K562 (cell line): ENCODE results near the gene TMEM38B. TPM values are rescaled to one million over a fixed set of nuclear protein-coding genes. Genes with fewer than 3 reads are reported as not detected.

Experiments used
- ASH1L ChIP-seq: fragments of 450-650 bp; IDR thresholded peaks from 2 replicates; pipeline ENCODE4 v1.6.1; 2018; ENCODE audit warnings: borderline replicate concordance, mild to moderate bottlenecking, low read depth; ENCODE audit not compliant: partially characterized antibody
- ATF7 ChIP-seq: fragments of 450-650 bp; IDR thresholded peaks from 2 replicates; pipeline ENCODE4 v1.7.1; 2014; ENCODE audit warnings: mild to moderate bottlenecking, moderate library complexity
- BHLHE40 ChIP-seq: IDR thresholded peaks from 2 replicates; pipeline ENCODE4 v1.6.1; 2011; ENCODE audit warnings: low read length, improper control_type of control experiment
- BRCA1 ChIP-seq, 2 experiments: fragments of 450-650 bp in 1 of 2; sonication (generic) in 1 of 2; formaldehyde crosslinking in 1 of 2; IDR thresholded peaks; 2 replicates each; pipeline versions ENCODE4 v1.5.0 to v1.6.1; 2017 to 2020; ENCODE audit warnings: mild to moderate bottlenecking in 1 of 2, missing genetic modification reagents in 1 of 2
- CBX3 ChIP-seq, 2 experiments: IDR thresholded peaks; 1 replicate in 1 of 2; 2 replicates in 1 of 2; pipeline ENCODE4 v1.6.1; 2012; ENCODE audit warnings: inconsistent platforms in 2 of 2, low read length in 2 of 2, borderline replicate concordance in 1 of 2, control low read depth in 1 of 2
- CEBPG ChIP-seq, 3 experiments: fragments of 200-800 bp in 1 of 3; sonication (Bioruptor generic) in 1 of 3; sonication (generic) in 1 of 3; formaldehyde crosslinking in 1 of 3; IDR thresholded peaks in 2 of 3; conservative IDR thresholded peaks in 1 of 3; 2 replicates each; pipeline versions ENCODE4 v1.6.1 to v1.8.0; 2016 to 2022; ENCODE audit warnings: missing compliant biosample characterization in 2 of 3, missing genetic modification characterization in 2 of 3, mild to moderate bottlenecking in 1 of 3, missing genetic modification reagents in 1 of 3
- CHD4 ChIP-seq: fragments of 200-600 bp; sonication (generic); IDR thresholded peaks from 3 replicates; pipeline ENCODE4 v1.6.1; 2012; ENCODE audit warnings: low read depth, mild to moderate bottlenecking, mixed read lengths, low read length, inconsistent platforms; ENCODE audit not compliant: insufficient read depth, insufficient replicate concordance, poor library complexity, severe bottlenecking
- E2F1 ChIP-seq: sonication (generic); formaldehyde crosslinking; IDR thresholded peaks from 2 replicates; pipeline ENCODE4 v1.8.1; 2023; ENCODE audit warnings: mild to moderate bottlenecking, missing genetic modification reagents, moderate library complexity
- ESRRA ChIP-seq: fragments of 450-650 bp; IDR thresholded peaks from 2 replicates; pipeline ENCODE4 v1.6.1; 2014; ENCODE audit warnings: low read depth, mild to moderate bottlenecking, moderate library complexity, borderline replicate concordance
- GABPB2 ChIP-seq: fragments of 250-450 bp; sonication (Bioruptor Pico); conservative IDR thresholded peaks from 2 replicates; pipeline ENCODE4 v1.5.1; 2021; ENCODE audit warnings: mild to moderate bottlenecking
- HNRNPLL ChIP-seq: fragments of 200-400 bp; formaldehyde crosslinking; IDR thresholded peaks from 2 replicates; pipeline ENCODE4 v1.6.1; 2017; ENCODE audit warnings: low read length, low read depth, mild to moderate bottlenecking; ENCODE audit not compliant: poor library complexity, severe bottlenecking
- JUND ChIP-seq, 2 experiments: IDR thresholded peaks; 2 replicates in 1 of 2; 3 replicates in 1 of 2; pipeline ENCODE4 v1.6.1; 2011; ENCODE audit warnings: borderline replicate concordance in 2 of 2, low read depth in 2 of 2, low read length in 2 of 2, improper control_type of control experiment in 1 of 2, missing biosample characterization in 1 of 2, missing genetic modification characterization in 1 of 2, missing genetic modification reagents in 1 of 2
- L3MBTL2 ChIP-seq: fragments of 450-650 bp; IDR thresholded peaks from 2 replicates; pipeline ENCODE4 v1.6.1; 2016; ENCODE audit warnings: mild to moderate bottlenecking, moderate library complexity
- PHF20 ChIP-seq: fragments of 450-650 bp; IDR thresholded peaks from 2 replicates; pipeline ENCODE4 v1.6.1; 2018; ENCODE audit not compliant: partially characterized antibody
- POLR2A ChIP-seq: fragments of 450-650 bp; conservative IDR thresholded peaks from 2 replicates; pipeline ENCODE4 v1.6.1; 2016
- RBBP5 ChIP-seq: fragments of 200-600 bp; sonication (generic); IDR thresholded peaks from 2 replicates; pipeline ENCODE4 v1.6.1; 2012; ENCODE audit warnings: borderline replicate concordance, mild to moderate bottlenecking, low read length, control low read depth, inconsistent platforms; ENCODE audit not compliant: insufficient read depth, poor library complexity, severe bottlenecking
- RBM25 ChIP-seq: fragments of 200-400 bp; formaldehyde crosslinking; IDR thresholded peaks from 2 replicates; pipeline ENCODE4 v1.6.1; 2018; ENCODE audit warnings: low read length, low read depth, moderate library complexity; ENCODE audit not compliant: severe bottlenecking
- RCOR1 ChIP-seq, 2 experiments: IDR thresholded peaks; 2 replicates each; pipeline ENCODE4 v1.6.1; 2012; ENCODE audit warnings: low read depth in 2 of 2, low read length in 2 of 2, borderline replicate concordance in 1 of 2, improper control_type of control experiment in 1 of 2
- SPI1 ChIP-seq: IDR thresholded peaks from 2 replicates; pipeline ENCODE4 v1.6.1; 2011; ENCODE audit warnings: low read depth, low read length, control low read depth, borderline replicate concordance
- SRSF3 ChIP-seq: fragments of 200-400 bp; formaldehyde crosslinking; IDR thresholded peaks from 2 replicates; pipeline ENCODE4 v1.6.1; 2016; ENCODE audit warnings: mild to moderate bottlenecking, low read length, moderate library complexity; ENCODE audit not compliant: insufficient read depth
- USF2 ChIP-seq: sonication (generic); formaldehyde crosslinking; IDR thresholded peaks from 2 replicates; pipeline ENCODE4 v1.5.0; 2020; ENCODE audit warnings: missing genetic modification reagents
- ZEB2 ChIP-seq: fragments of 450-650 bp; IDR thresholded peaks from 2 replicates; pipeline ENCODE4 v1.6.1; 2016
- ZFPM2 ChIP-seq: fragments of 250-450 bp; sonication (Bioruptor Pico); IDR thresholded peaks from 2 replicates; pipeline ENCODE4 v1.5.1; 2022; ENCODE audit warnings: mild to moderate bottlenecking
- ZNF174 ChIP-seq: fragments of 250-450 bp; sonication (Bioruptor Pico); IDR thresholded peaks from 2 replicates; pipeline ENCODE4 v1.4.0; 2020; ENCODE audit warnings: mild to moderate bottlenecking
- ZNF695 ChIP-seq: fragments of 450-650 bp; formaldehyde crosslinking; IDR thresholded peaks from 2 replicates; pipeline ENCODE4 v1.4.0; 2020; ENCODE audit warnings: mild to moderate bottlenecking, moderate library complexity
- polyA plus RNA-seq, 8 experiments: library from polyadenylated mRNA; depleted of rRNA in 4 of 8; stranded (reverse) in 5 of 8; unstranded in 3 of 8; fragments of >200 nt; fragmentation: Nextera tagmentation in 2 of 8; fragmentation: Illumina TruSeq in 1 of 8; extraction: Ambion mirVana in 2 of 8; extraction: Trizol in 1 of 8; gene quantifications; 2 replicates each; pipeline versions ENCODE4 v1.2.1 to v1.2.3, GENCODE V29; 2011 to 2014; ENCODE audit warnings: inconsistent platforms in 1 of 8, missing spikeins in 1 of 8
- total RNA-seq, 7 experiments: library from RNA; depleted of rRNA in 6 of 7; stranded (reverse); fragments of >200 nt in 6 of 7; fragmentation: Illumina TruSeq in 2 of 7; extraction: Trizol in 2 of 7; gene quantifications; 2 replicates each; pipeline versions ENCODE4 v1.2.1 to v1.2.3, GENCODE V29; 2011 to 2021; ENCODE audit warnings: low replicate concordance in 1 of 7

Gene TMEM38B
- total and polyA plus RNA-seq, 9 of the 15 experiments (the other 6 are each of a cell fraction or from before 2014, with no cell fraction given): 26.0 to 57.5 (median 38.5) TPM

GRCh38 chr9:105694848-105695581, 674 bp downstream of the TMEM38B start (continued):
- TF ChIP-seq E2F1 (CRISPR knock-in tag): 0 out of 2 replicates have a peak, but pooled peaks have one; percentile 34
- TF ChIP-seq CEBPG (CRISPR knock-in tag; IDR thresholded peaks at IDR 0.05): 0 out of 2 replicates have a peak, but pooled peaks have one; percentile 47
- TF ChIP-seq CEBPG (tag; conservative IDR thresholded peaks at IDR 0.05 in 1 of 2, IDR thresholded peaks at IDR 0.05 in 1 of 2): peak in 1 of 2 experiments; percentile 47; a peak in 1 of 4 replicates
- TF ChIP-seq USF2 (CRISPR knock-in tag): peak; percentile 69
- 0 out of 2 replicates have a peak, but pooled peaks have one; percentile 34 for TF ChIP-seq GABPB2
- 0 out of 2 replicates have a peak, but pooled peaks have one; percentile 43 for TF ChIP-seq ESRRA
- TF ChIP-seq ZEB2: 0 out of 2 replicates have a peak, but pooled peaks have one; percentile 29
- TF ChIP-seq RCOR1 (IDR thresholded peaks at IDR 0.05; ENCODE audit: borderline replicate concordance in 1 of 2, low read depth in 2 of 2, low read length in 2 of 2): peak in 1 of 2 experiments; percentile 3; a peak in 1 of 4 replicates
- TF ChIP-seq HNRNPLL: peak; percentile 72
- peak; percentile 92 for TF ChIP-seq RBBP5
- TF ChIP-seq ZNF695 (CRISPR knock-in tag): no peak
- TF ChIP-seq ASH1L: no peak
- TF ChIP-seq SPI1: peak; percentile 67; the same call in 1 of the 2 replicates
- no peak for TF ChIP-seq ZNF174 (CRISPR knock-in tag)
- TF ChIP-seq ZFPM2: no peak
- no peak for TF ChIP-seq BRCA1 (IDR thresholded peaks at IDR 0.05)
- TF ChIP-seq BRCA1 (CRISPR knock-in tag; IDR thresholded peaks at IDR 0.05): no peak
- TF ChIP-seq BHLHE40: peak; percentile 67
- peak; percentile 80 for TF ChIP-seq CHD4
- peak in 1 of 2 experiments; percentile 84; a peak in 2 of 3 replicates for TF ChIP-seq CBX3 (IDR thresholded peaks at IDR 0.05; ENCODE audit: borderline replicate concordance in 1 of 2, low read length in 2 of 2)
- peak; percentile 22; the same call in 1 of the 2 replicates for TF ChIP-seq ATF7
- TF ChIP-seq L3MBTL2: peak; percentile 89
- peak; percentile 99 for TF ChIP-seq RBM25
- peak; percentile 49 for TF ChIP-seq PHF20
- TF ChIP-seq JUND (IDR thresholded peaks at IDR 0.05; ENCODE audit: borderline replicate concordance, low read depth, low read length): no peak
- TF ChIP-seq JUND (tag; IDR thresholded peaks at IDR 0.05; ENCODE audit: borderline replicate concordance, low read depth, low read length): peak; percentile 57; the same call in 1 of the 3 replicates
- TF ChIP-seq SRSF3: no peak
- 0 out of 2 replicates have a peak, but pooled peaks have one; percentile 37 for TF ChIP-seq POLR2A
